Mammary epithelial cell (primary cell): ENCODE measurements around the gene BCCIP.

Experiments used
- EZH2 ChIP-seq: IDR thresholded peaks from 2 replicates; pipeline ENCODE4 v1.6.1; 2012; ENCODE audit warnings: low read length, inconsistent platforms, borderline replicate concordance
- TF ChIP-seq, protein P1 (sequence below), 2 donors: IDR thresholded peaks in 1 of 2; conservative IDR thresholded peaks in 1 of 2; 2 replicates each; pipeline ENCODE4 v1.5.1; 2011 to 2012; ENCODE audit warnings: inconsistent platforms in 2 of 2, low read length in 2 of 2, mild to moderate bottlenecking in 2 of 2, control low read depth in 1 of 2, low read depth in 1 of 2; ENCODE audit not compliant: insufficient read depth in 1 of 2; ENCODE audit errors: extremely low read depth in 1 of 2

DNA sequence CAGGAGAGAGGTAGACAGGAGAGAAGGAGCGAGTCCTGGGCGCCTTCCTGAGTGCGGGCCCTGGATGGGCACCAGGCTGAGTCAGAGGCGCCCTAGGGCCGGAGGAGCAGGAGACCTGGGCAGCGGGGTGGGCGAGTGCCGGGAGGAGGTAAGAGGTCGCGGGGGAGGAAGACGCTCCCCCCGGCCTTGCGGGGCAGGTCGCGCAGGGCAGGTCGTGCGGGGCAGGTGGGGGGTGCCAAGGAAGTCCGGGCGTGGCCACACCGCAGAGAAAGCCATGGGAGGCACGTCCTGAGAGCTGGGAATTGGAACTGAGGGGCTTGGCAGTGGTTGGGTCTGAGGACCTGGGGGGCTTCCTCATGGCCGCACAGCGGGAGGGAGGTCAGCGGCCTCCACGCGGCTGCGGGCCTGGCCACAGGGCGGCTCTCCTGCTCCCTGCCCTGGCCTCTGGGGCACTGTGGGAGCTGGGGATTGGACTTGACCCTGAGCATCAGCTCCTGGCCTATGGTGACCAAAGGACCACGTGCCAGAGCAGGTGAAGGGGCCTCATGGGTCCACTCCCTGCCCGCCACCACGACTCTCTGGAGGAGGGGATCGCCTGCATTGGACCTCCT lies 48.7 kb upstream of the BCCIP start:
- TF ChIP-seq, protein P1, sequence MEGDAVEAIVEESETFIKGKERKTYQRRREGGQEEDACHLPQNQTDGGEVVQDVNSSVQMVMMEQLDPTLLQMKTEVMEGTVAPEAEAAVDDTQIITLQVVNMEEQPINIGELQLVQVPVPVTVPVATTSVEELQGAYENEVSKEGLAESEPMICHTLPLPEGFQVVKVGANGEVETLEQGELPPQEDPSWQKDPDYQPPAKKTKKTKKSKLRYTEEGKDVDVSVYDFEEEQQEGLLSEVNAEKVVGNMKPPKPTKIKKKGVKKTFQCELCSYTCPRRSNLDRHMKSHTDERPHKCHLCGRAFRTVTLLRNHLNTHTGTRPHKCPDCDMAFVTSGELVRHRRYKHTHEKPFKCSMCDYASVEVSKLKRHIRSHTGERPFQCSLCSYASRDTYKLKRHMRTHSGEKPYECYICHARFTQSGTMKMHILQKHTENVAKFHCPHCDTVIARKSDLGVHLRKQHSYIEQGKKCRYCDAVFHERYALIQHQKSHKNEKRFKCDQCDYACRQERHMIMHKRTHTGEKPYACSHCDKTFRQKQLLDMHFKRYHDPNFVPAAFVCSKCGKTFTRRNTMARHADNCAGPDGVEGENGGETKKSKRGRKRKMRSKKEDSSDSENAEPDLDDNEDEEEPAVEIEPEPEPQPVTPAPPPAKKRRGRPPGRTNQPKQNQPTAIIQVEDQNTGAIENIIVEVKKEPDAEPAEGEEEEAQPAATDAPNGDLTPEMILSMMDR (conservative IDR thresholded peaks at IDR 0.05 in 1 of 2, IDR thresholded peaks at IDR 0.05 in 1 of 2; ENCODE audit: extremely low read depth in 1 of 2, insufficient read depth in 1 of 2, low read depth in 1 of 2, low read length in 2 of 2) = no peak
- no peak for TF ChIP-seq EZH2
